Measurements from ENCODE around the gene SPI1. TPM values are rescaled to one million over a fixed set of nuclear protein-coding genes. Genes with fewer than 3 reads are reported as not detected.

SPI1 gene
- total and polyA plus RNA-seq, 7 donors, result 1.6 to 8.3 (median 3.6) TPM

- no peak for ATAC-seq
- Histone ChIP-seq H3K4me3 (no peak overlapping the region), H3K4me1 (peaks cover 30% of the 10 kb centered on the region), H3K27me3 (ENCODE audit: insufficient read depth in 3 of 3, low read length in 2 of 3) (no peaks in the 10 kb centered on the region), H3K27ac (no peak overlapping the region), H3K9me3 (no peaks in the 10 kb centered on the region), H3K36me3 (ENCODE audit: insufficient read depth in 1 of 2, low read depth in 1 of 2) (no peaks in the 10 kb centered on the region)
- DNase-seq, result peak in 1 of 2 donors; percentile 34
- TF ChIP-seq CTCF (IDR thresholded peaks at IDR 0.05), result no peak
- intact Hi-C loops (cut with DNase I), result no loop called here
- WGBS, 3 donors, result 82 to 92% (median 90%) methylated on average over 7 to 8 of the region's 8 CpGs
These were observed 44.4 kb downstream of the SPI1 start for GRCh38 chr11:47333886-47334443.

GRCh38 chr11:47333526-47333845 lies 44.9 kb downstream of the SPI1 start:
- H3K27ac ChIP-seq, result no peak overlapping the region
- DNase-seq (no peak), ATAC-seq (no peak)
- H3K9me3 ChIP-seq, result no peaks in the 10 kb centered on the region
- H3K4me1 ChIP-seq, result peaks cover 33% of the 10 kb centered on the region
- intact Hi-C loops (cut with DNase I), result no loop called here
- no peak for TF ChIP-seq CTCF (IDR thresholded peaks at IDR 0.05)
- no peaks in the 10 kb centered on the region for H3K36me3 ChIP-seq (ENCODE audit: insufficient read depth in 1 of 2, low read depth in 1 of 2)
- WGBS, 3 donors, result 93 to 94% (median 93%) methylated on average over 14 of the region's 14 CpGs
- no peaks in the 10 kb centered on the region for H3K27me3 ChIP-seq (ENCODE audit: insufficient read depth in 3 of 3, low read length in 2 of 3)
- H3K4me3 ChIP-seq, result no peak overlapping the region

GRCh38 chr11:47332791-47333525 lies 45.4 kb downstream of the SPI1 start:
- no peak for TF ChIP-seq CTCF (IDR thresholded peaks at IDR 0.05)
- 89 to 95% (median 94%) methylated on average over 20 of the region's 20 CpGs for whole genome bisulfite sequencing, 3 donors
- no peak for DNase-seq
- Histone ChIP-seq H3K4me3 (no peak overlapping the region), H3K27me3 (ENCODE audit: insufficient read depth in 3 of 3, low read length in 2 of 3) (no peaks in the 10 kb centered on the region), H3K4me1 (peaks cover 33% of the 10 kb centered on the region), H3K27ac (no peak overlapping the region), H3K36me3 (ENCODE audit: insufficient read depth in 1 of 2, low read depth in 1 of 2) (no peaks in the 10 kb centered on the region), H3K9me3 (no peaks in the 10 kb centered on the region)
- intact Hi-C loops (cut with DNase I), result no loop called here
- ATAC-seq, result no peak

- Histone ChIP-seq H3K9me3 (no peaks in the 10 kb centered on the region), H3K27ac (no peak overlapping the region), H3K27me3 (ENCODE audit: insufficient read depth in 3 of 3, low read length in 2 of 3) (no peaks in the 10 kb centered on the region), H3K4me1 (peaks cover 33% of the 10 kb centered on the region), H3K36me3 (ENCODE audit: insufficient read depth in 1 of 2, low read depth in 1 of 2) (no peaks in the 10 kb centered on the region), H3K4me3 (no peak overlapping the region)
- TF ChIP-seq CTCF (IDR thresholded peaks at IDR 0.05), result no peak
- 71 to 75% (median 73%) methylated on average over 13 of the region's 13 CpGs for WGBS, 3 donors
- no peak for DNase-seq
- intact Hi-C loops (cut with DNase I), result no loop called here
- no peak for ATAC-seq
These were observed 46.0 kb downstream of the SPI1 start for GRCh38 chr11:47332303-47332711.
